ENCODE data around the gene RAB39A. TPM values are rescaled to one million over a fixed set of nuclear protein-coding genes. Genes with fewer than 3 reads are reported as not detected.
A peak's percentile ranks its signal among the peaks of the same experiment; 100 is the strongest.

RAB39A gene
- total and polyA plus RNA-seq, 10 of the 15 experiments (the other 5 are each of a cell fraction or from before 2014, with no cell fraction given): 0.10 to 9.2 (median 4.9) TPM

GRCh38 chr11:108008656-108009496 is 80.6 kb downstream of the RAB39A start, which contains the start of gene CUL5 (continued):
- TF ChIP-seq IRF4 (IDR thresholded peaks at IDR 0.05; ENCODE audit: low read depth, low read length): peak; percentile 44; the same call in 1 of the 2 replicates
- TF ChIP-seq CREB1 (IDR thresholded peaks at IDR 0.05; ENCODE audit: low read depth): peak; percentile 56; the same call in 1 of the 2 replicates
- 0 out of 2 replicates have a peak, but pooled peaks have one; percentile 82 for TF ChIP-seq STAT1 (conservative IDR thresholded peaks at IDR 0.05)
- TF ChIP-seq HDGF (IDR thresholded peaks at IDR 0.05): no peak; the same call in none of the 2 replicates
- TF ChIP-seq SMAD5 (IDR thresholded peaks at IDR 0.05; ENCODE audit: low read depth): peak; percentile 66; the same call in 1 of the 2 replicates
- no peak for TF ChIP-seq MLLT1 (IDR thresholded peaks at IDR 0.05)
- TF ChIP-seq SMARCA5 (IDR thresholded peaks at IDR 0.05): peak; percentile 97
- TF ChIP-seq ZBTB4 (CRISPR knock-in tag; IDR thresholded peaks at IDR 0.05): peak; percentile 84
- no peak for TF ChIP-seq ESRRA (IDR thresholded peaks at IDR 0.05; ENCODE audit: low read length)
- peak; percentile 98 for TF ChIP-seq RAD51 (IDR thresholded peaks at IDR 0.05)
- no peak for TF ChIP-seq KAT2A (conservative IDR thresholded peaks at IDR 0.05; ENCODE audit: control insufficient read depth, low read depth, low read length)
- peak; percentile 94 for TF ChIP-seq MAX (IDR thresholded peaks at IDR 0.05; ENCODE audit: low read depth, low read length)
- TF ChIP-seq SKIL (IDR thresholded peaks at IDR 0.05; ENCODE audit: low read depth, poor library complexity, severe bottlenecking): no peak
- TF ChIP-seq CEBPB (IDR thresholded peaks at IDR 0.05; ENCODE audit: borderline replicate concordance in 1 of 2, low read depth in 2 of 2, low read length in 2 of 2): no peak
- 0 out of 2 replicates have a peak, but pooled peaks have one; percentile 4 for TF ChIP-seq TCF12 (IDR thresholded peaks at IDR 0.05; ENCODE audit: low read depth, low read length)
- TF ChIP-seq RB1 (IDR thresholded peaks at IDR 0.05; ENCODE audit: borderline replicate concordance): no peak
- 0 out of 2 replicates have a peak, but pooled peaks have one; percentile 64 for TF ChIP-seq CBX5 (IDR thresholded peaks at IDR 0.05; ENCODE audit: low read depth)
- no peak for TF ChIP-seq ZBED1 (IDR thresholded peaks at IDR 0.05; ENCODE audit: borderline replicate concordance)
- TF ChIP-seq NBN (IDR thresholded peaks at IDR 0.05): peak; percentile 86; the same call in 1 of the 2 replicates
- no peak for TF ChIP-seq KLF5 (IDR thresholded peaks at IDR 0.05; ENCODE audit: partially characterized antibody)
- no peak for TF ChIP-seq EGR1 (IDR thresholded peaks at IDR 0.05; ENCODE audit: borderline replicate concordance in 1 of 2, low read depth in 2 of 2, low read length in 2 of 2)
- TF ChIP-seq NR2C2 (IDR thresholded peaks at IDR 0.05; ENCODE audit: borderline replicate concordance, control insufficient read depth, insufficient read length, low read depth): no peak
- 0 out of 2 replicates have a peak, but pooled peaks have one; percentile 13 for TF ChIP-seq HCFC1 (IDR thresholded peaks at IDR 0.05; ENCODE audit: low read length)
- TF ChIP-seq RELA (IDR thresholded peaks at IDR 0.05; ENCODE audit: borderline replicate concordance, partially characterized antibody): no peak
